PFSK-1 (cell line): ENCODE data around the gene AKIRIN1.

ENCODE experiments used
- FOXP2 ChIP-seq: optimal IDR thresholded peaks from 2 replicates; pipeline ENCODE3; 2011; ENCODE audit warnings: borderline replicate concordance, control low read depth, inconsistent platforms; ENCODE audit not compliant: insufficient read depth; ENCODE audit errors: extremely low read length, extremely low read depth
- POLR2AphosphoS5 ChIP-seq: IDR thresholded peaks from 2 replicates; pipeline ENCODE4 v1.6.1; 2012; ENCODE audit warnings: low read depth, mild to moderate bottlenecking, control low read depth, low read length, moderate library complexity
- REST ChIP-seq, 2 experiments: IDR thresholded peaks; 2 replicates each; pipeline versions ENCODE4 v1.6.1 to v1.8.0; 2011 to 2012; ENCODE audit warnings: low read depth in 2 of 2, low read length in 2 of 2, control low read depth in 1 of 2, inconsistent platforms in 1 of 2, mild to moderate bottlenecking in 1 of 2, moderate library complexity in 1 of 2; ENCODE audit not compliant: insufficient read depth in 1 of 2
- SIN3A ChIP-seq: IDR thresholded peaks from 2 replicates; pipeline ENCODE4 v1.6.1; 2012; ENCODE audit warnings: mild to moderate bottlenecking, low read length, moderate library complexity, borderline replicate concordance; ENCODE audit not compliant: insufficient read depth
- TAF1 ChIP-seq: IDR thresholded peaks from 2 replicates; pipeline ENCODE4 v1.6.1; 2012; ENCODE audit warnings: low read length, control low read depth, borderline replicate concordance; ENCODE audit not compliant: insufficient read depth

The AKIRIN1 gene

GRCh38 chr1:39006287-39006686 lies 15.2 kb downstream of the AKIRIN1 start:
- TF ChIP-seq POLR2AphosphoS5: no peak
- no peak for TF ChIP-seq FOXP2
- TF ChIP-seq REST (IDR thresholded peaks at IDR 0.05; ENCODE audit: insufficient read depth in 1 of 2, low read depth in 2 of 2, low read length in 2 of 2): no peak
- TF ChIP-seq SIN3A: no peak
- TF ChIP-seq TAF1: no peak

DNA sequence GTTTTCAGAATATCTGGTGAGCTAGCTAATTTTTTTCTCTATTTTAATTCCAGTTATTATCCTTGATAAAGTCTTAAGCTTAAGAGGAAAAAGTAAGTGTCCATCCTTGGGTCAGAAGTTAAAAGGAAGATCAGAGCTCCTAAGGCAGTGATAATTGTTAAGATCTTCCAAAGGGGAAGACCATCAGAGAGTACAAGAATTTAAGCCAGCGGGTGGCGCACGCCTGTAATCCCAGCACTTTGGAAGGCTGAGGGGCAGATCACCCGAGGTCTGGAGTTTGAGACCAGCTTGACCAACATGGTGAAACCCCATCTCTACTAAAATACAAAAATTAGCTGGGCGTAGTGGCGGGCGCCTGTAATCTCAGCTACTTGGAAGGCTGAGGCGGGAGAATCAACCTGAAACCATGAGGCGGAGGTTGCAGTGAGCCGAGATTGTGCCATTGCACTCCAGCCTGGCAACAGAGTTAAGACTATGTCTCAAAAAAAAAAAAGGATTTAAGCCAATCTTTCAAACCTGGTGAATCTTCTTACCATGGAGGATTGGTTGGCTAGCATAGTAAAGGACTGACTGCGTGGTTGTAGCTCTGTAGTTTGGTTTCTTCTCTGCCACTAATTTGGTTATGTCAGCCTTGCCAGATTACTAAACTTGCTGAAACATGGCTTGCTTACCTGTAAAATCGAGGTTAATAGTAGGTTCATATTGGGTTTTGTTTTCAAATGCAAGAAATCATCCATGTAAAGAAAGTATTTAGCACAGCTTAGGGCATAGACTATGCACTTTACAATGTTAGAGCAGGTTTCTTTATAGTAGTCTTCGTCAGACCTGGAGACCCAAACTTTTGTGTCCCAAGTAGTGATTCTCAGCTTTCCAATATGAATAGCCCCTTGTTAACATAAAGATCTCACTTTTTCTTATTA lies 15.9 kb downstream of the AKIRIN1 start:
- TF ChIP-seq REST (IDR thresholded peaks at IDR 0.05; ENCODE audit: insufficient read depth in 1 of 2, low read depth in 2 of 2, low read length in 2 of 2): no peak
- no peak for TF ChIP-seq SIN3A
- TF ChIP-seq POLR2AphosphoS5: 0 out of 2 replicates have a peak, but pooled peaks have one; percentile 21
- TF ChIP-seq FOXP2: no peak

DNA sequence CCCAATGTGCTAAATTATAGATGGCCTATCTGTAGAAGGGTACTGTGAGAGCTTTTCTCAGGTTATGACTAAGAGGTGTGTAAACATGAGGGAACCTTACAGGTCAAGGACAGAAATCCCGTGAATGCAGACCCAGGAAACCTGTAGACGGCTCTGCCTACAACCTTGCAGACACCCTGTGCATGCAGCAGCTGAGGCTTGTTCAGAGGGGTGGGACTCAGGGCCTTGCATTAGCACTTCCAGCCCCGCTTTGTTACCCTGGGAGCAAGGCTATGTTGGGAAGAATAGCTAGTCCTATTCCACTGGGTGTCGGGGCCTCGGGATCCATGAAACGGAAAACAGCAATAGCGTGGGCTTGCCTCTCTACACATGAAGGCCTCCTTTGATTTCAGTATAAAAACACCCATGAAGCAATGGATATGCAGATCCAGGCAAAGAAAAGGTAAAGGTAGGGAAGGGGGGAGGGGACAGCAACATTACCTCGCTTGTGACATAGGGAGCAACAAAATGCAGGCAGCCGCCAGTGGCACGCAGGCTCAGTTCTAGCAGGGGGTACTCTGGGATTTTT lies 25.6 kb downstream of the AKIRIN1 start:
- no peak for TF ChIP-seq SIN3A
- no peak for TF ChIP-seq FOXP2
- TF ChIP-seq REST (IDR thresholded peaks at IDR 0.05; ENCODE audit: insufficient read depth in 1 of 2, low read depth in 2 of 2, low read length in 2 of 2): no peak
- no peak for TF ChIP-seq POLR2AphosphoS5
- no peak for TF ChIP-seq TAF1

- TF ChIP-seq FOXP2 (no peak), TAF1 (no peak), POLR2AphosphoS5 (no peak), SIN3A (no peak), REST (IDR thresholded peaks at IDR 0.05; ENCODE audit: insufficient read depth in 1 of 2, low read depth in 2 of 2, low read length in 2 of 2) (no peak)
These were observed 26.2 kb downstream of the AKIRIN1 start for GRCh38 chr1:39017266-39017665.
